CD14-positive monocyte (primary cell): ENCODE measurements around the gene TNKS1BP1. TPM values are rescaled to one million over a fixed set of nuclear protein-coding genes. Genes with fewer than 3 reads are reported as not detected.

Source experiments
- DNase-seq, 3 donors: peaks; one replicate each; pipeline ENCODE4 v3.0.0-alpha.2; 2011 to 2022
- H2AFZ ChIP-seq: 2 replicates; pipeline ENCODE4 v1.6.0; 2012; ENCODE audit warnings: mild to moderate bottlenecking, low read depth, low read length, inconsistent platforms; ENCODE audit not compliant: insufficient read depth, poor library complexity, severe bottlenecking
- H3K27ac ChIP-seq, 2 donors: 1 replicate in 1 of 2; 2 replicates in 1 of 2; pipeline ENCODE4 v1.5.1; 2012 to 2013; ENCODE audit warnings: low read length in 2 of 2, control low read depth in 1 of 2, inconsistent platforms in 1 of 2, low read depth in 1 of 2, mild to moderate bottlenecking in 1 of 2
- H3K27me3 ChIP-seq, 2 donors: one replicate each; pipeline versions ENCODE4 v1.6.0 to v1.6.1; 2011 to 2013; ENCODE audit warnings: low read length in 2 of 2; ENCODE audit not compliant: control insufficient read depth in 2 of 2, insufficient read depth in 2 of 2
- H3K36me3 ChIP-seq, 2 donors: replicated peaks in 1 of 2; 1 replicate in 1 of 2; 2 replicates in 1 of 2; pipeline versions ENCODE4 v1.5.1 to v1.6.1; 2012 to 2013; ENCODE audit warnings: low read length in 2 of 2, control low read depth in 1 of 2, inconsistent platforms in 1 of 2, mild to moderate bottlenecking in 1 of 2; ENCODE audit not compliant: insufficient read depth in 2 of 2, control insufficient read depth in 1 of 2
- H3K4me1 ChIP-seq, 2 donors: 1 replicate in 1 of 2; 2 replicates in 1 of 2; pipeline versions ENCODE4 v1.5.1 to v1.6.1; 2012 to 2013; ENCODE audit warnings: low read length in 2 of 2, control low read depth in 1 of 2, inconsistent platforms in 1 of 2, mild to moderate bottlenecking in 1 of 2, moderate library complexity in 1 of 2; ENCODE audit not compliant: insufficient read depth in 2 of 2, control insufficient read depth in 1 of 2
- H3K4me2 ChIP-seq: replicated peaks from 2 replicates; pipeline ENCODE3; 2012; ENCODE audit warnings: low read length, moderate library complexity, mild to moderate bottlenecking; ENCODE audit not compliant: poor library complexity, severe bottlenecking; ENCODE audit errors: extremely low read depth
- H3K4me3 ChIP-seq, 3 experiments: fragments of 200-600 bp in 1 of 3; sonication (generic) in 1 of 3; replicated peaks in 1 of 3; 1 replicate in 2 of 3; 2 replicates in 1 of 3; pipeline ENCODE4 v1.5.1; 2011 to 2013; ENCODE audit warnings: low read length in 3 of 3, mild to moderate bottlenecking in 3 of 3, control low read depth in 2 of 3, low read depth in 2 of 3, inconsistent platforms in 1 of 3, moderate library complexity in 1 of 3
- H3K79me2 ChIP-seq: 2 replicates; pipeline ENCODE4 v1.6.0; 2012; ENCODE audit warnings: mild to moderate bottlenecking, control low read depth, inconsistent platforms, low read length, moderate library complexity; ENCODE audit not compliant: insufficient read depth
- H3K9ac ChIP-seq: 2 replicates; pipeline ENCODE4 v1.6.0; 2017; ENCODE audit warnings: low read length, mild to moderate bottlenecking; ENCODE audit not compliant: insufficient read depth, poor library complexity, severe bottlenecking
- H3K9me3 ChIP-seq, 2 donors: replicated peaks in 1 of 2; 1 replicate in 1 of 2; 2 replicates in 1 of 2; pipeline versions ENCODE4 v1.5.1 to v1.6.1; 2012 to 2013; ENCODE audit warnings: low read length in 2 of 2, control low read depth in 1 of 2; ENCODE audit not compliant: control insufficient read depth in 1 of 2, insufficient read depth in 1 of 2
- H4K20me1 ChIP-seq: 2 replicates; pipeline ENCODE4 v1.6.0; 2012; ENCODE audit warnings: mild to moderate bottlenecking, low read length, control low read depth, moderate library complexity; ENCODE audit not compliant: insufficient read depth
- H3K27ac Mint-ChIP-seq, 7 donors: one replicate each; pipeline ENCODE4 v1.8.0; 2020; ENCODE audit warnings: mild to moderate bottlenecking in 7 of 7, mixed read lengths in 7 of 7, moderate library complexity in 6 of 7, inconsistent platforms in 2 of 7
- H3K27me3 Mint-ChIP-seq, 3 donors: one replicate each; pipeline ENCODE4 v1.8.0; 2021 to 2022; ENCODE audit warnings: low read depth in 3 of 3, mild to moderate bottlenecking in 3 of 3, mixed read lengths in 3 of 3, moderate library complexity in 3 of 3, inconsistent platforms in 1 of 3
- H3K36me3 Mint-ChIP-seq, 2 donors: one replicate each; pipeline ENCODE4 v1.8.0; 2020; ENCODE audit warnings: mixed read lengths in 2 of 2, inconsistent platforms in 1 of 2, mild to moderate bottlenecking in 1 of 2
- H3K4me1 Mint-ChIP-seq: one replicate; pipeline ENCODE4 v1.8.0; 2020; ENCODE audit warnings: mild to moderate bottlenecking, mixed read lengths
- H3K4me3 Mint-ChIP-seq, 2 donors: one replicate each; pipeline ENCODE4 v1.8.0; 2020; ENCODE audit warnings: mild to moderate bottlenecking in 2 of 2, mixed read lengths in 2 of 2, moderate library complexity in 1 of 2
- H3K9me3 Mint-ChIP-seq, 7 donors: one replicate each; pipeline ENCODE4 v1.8.0; 2020 to 2022; ENCODE audit warnings: mixed read lengths in 7 of 7, mild to moderate bottlenecking in 6 of 7, moderate library complexity in 6 of 7, inconsistent platforms in 2 of 7
- CTCF ChIP-seq: fragments of 200-600 bp; IDR thresholded peaks from one replicate; pipeline ENCODE4 v1.8.0; 2022; ENCODE audit warnings: antibody characterized with exemption, mild to moderate bottlenecking
- WGBS: methylation state at CpG from one replicate; pipeline ENCODE4 v1.1.5; 2013; ENCODE audit warnings: missing lambda C conversion rate; ENCODE audit not compliant: insufficient coverage; 5-methylcytosine and 5-hydroxymethylcytosine counted together
- intact Hi-C, 2 donors: fragments of 100-400 bp; cut with micrococcal nuclease; formaldehyde crosslinking; loops; one replicate each; pipeline versions ENCODE4 v1.15.0 to v1.15.1; 2023
- polyA plus RNA-seq, 3 donors: library from polyadenylated mRNA; depleted of rRNA in 1 of 3; unstranded in 2 of 3; stranded (reverse) in 1 of 3; fragments of 300-500 nt in 2 of 3; fragments of >200 nt in 1 of 3; fragmentation: Illumina TruSeq in 2 of 3; gene quantifications; 1 replicate in 2 of 3; 2 replicates in 1 of 3; pipeline ENCODE4 v1.2.3, GENCODE V29; 2012 to 2021

TNKS1BP1 gene
- polyA plus RNA-seq, 3 donors: 0.29 to 1.2 (median 0.50) TPM

- Histone ChIP-seq H2AFZ (no peak overlapping the region), H3K27me3 (peaks cover 6 to 16% of the 10 kb centered on the region in 2 donors), H3K9ac (no peak overlapping the region), H3K9me3 (no peaks in the 10 kb centered on the region), H3K4me3 (no peak overlapping the region), H3K4me2 (no peak overlapping the region), H3K79me2 (no peaks in the 10 kb centered on the region), H3K36me3 (no peaks in the 10 kb centered on the region), H3K4me1 (no peaks in the 10 kb centered on the region), H4K20me1 (no peaks in the 10 kb centered on the region), H3K27ac (no peak overlapping the region)
- no peak overlapping the region for H3K27ac Mint-ChIP-seq
- intact Hi-C loops: no loop called here
- no peak overlapping the region for H3K4me3 Mint-ChIP-seq
- TF ChIP-seq CTCF: no peak
- WGBS: no CpG with 5 or more reads among the region's 1 CpG
- H3K36me3 Mint-ChIP-seq: no peaks in the 10 kb centered on the region
- peaks cover 8 to 22% (median 12%) of the 10 kb centered on the region in 3 donors for H3K27me3 Mint-ChIP-seq
- no peak for DNase-seq
- no peaks in the 10 kb centered on the region for H3K4me1 Mint-ChIP-seq
- H3K9me3 Mint-ChIP-seq: peaks cover 0 to 2% (median 0%) of the 10 kb centered on the region in 7 donors
Measured at GRCh38 chr11:57255618-57256017, 69.1 kb downstream of the TNKS1BP1 start.

DNA sequence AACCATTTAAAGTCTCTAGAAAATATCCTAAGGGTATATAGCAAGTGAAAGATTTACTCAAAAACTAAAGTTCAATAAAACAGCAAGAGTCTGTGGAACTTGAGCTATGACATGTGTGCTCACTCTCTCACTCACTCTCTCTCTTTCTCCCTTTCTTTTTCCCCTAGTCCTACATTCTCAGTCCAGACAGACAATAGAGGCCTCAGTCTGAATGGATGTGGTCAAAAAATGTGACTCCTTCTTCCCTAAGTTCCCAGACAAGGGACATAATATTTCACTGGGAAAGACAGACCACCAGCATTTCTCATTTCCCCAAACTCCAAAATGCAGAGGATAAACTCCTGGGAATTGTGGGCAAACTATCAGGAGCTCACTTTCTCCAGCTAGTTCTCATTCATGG is 70.1 kb downstream of the TNKS1BP1 start:
- Histone ChIP-seq H3K79me2 (no peaks in the 10 kb centered on the region), H3K9me3 (no peaks in the 10 kb centered on the region), H4K20me1 (no peaks in the 10 kb centered on the region), H3K36me3 (no peaks in the 10 kb centered on the region), H3K27me3 (peaks cover 6 to 16% of the 10 kb centered on the region in 2 donors), H3K4me1 (no peaks in the 10 kb centered on the region), H2AFZ (no peak overlapping the region), H3K9ac (no peak overlapping the region), H3K27ac (no peak overlapping the region), H3K4me3 (no peak overlapping the region), H3K4me2 (no peak overlapping the region)
- Mint-ChIP-seq H3K27ac (no peak overlapping the region), H3K27me3 (peaks cover 11 to 22% (median 12%) of the 10 kb centered on the region in 3 donors), H3K4me1 (no peaks in the 10 kb centered on the region), H3K4me3 (no peak overlapping the region), H3K36me3 (no peaks in the 10 kb centered on the region), H3K9me3 (peaks cover 0 to 2% (median 0%) of the 10 kb centered on the region in 7 donors)
- intact Hi-C loops: no loop called here
- no peak for TF ChIP-seq CTCF
- DNase-seq: no peak
